HG03066 (cell line): Measurements from ENCODE around the gene ABI1.

Experiments
- ATAC-seq: cut with Tn5 transposase; IDR thresholded peaks from one replicate; pipeline ENCODE4 v1.9.1; 2021; ENCODE audit warnings: low read depth; ENCODE audit not compliant: unreplicated experiment

ABI1 gene

GRCh38 chr10:26725837-26726727 is 134.7 kb downstream of the ABI1 start:
- peak; percentile 67 for ATAC-seq

GRCh38 chr10:26723016-26723415 is 137.7 kb downstream of the ABI1 start:
- ATAC-seq, result no peak

GRCh38 chr10:26721561-26721960 is 139.2 kb downstream of the ABI1 start:
- no peak for ATAC-seq

- no peak for ATAC-seq
Measured at GRCh38 chr10:26717476-26717875, 143.3 kb downstream of the ABI1 start.

GRCh38 chr10:26715137-26715487 is 145.6 kb downstream of the ABI1 start:
- no peak for ATAC-seq

- ATAC-seq, result no peak
Measured at GRCh38 chr10:26714415-26715136, 146.2 kb downstream of the ABI1 start.

- no peak for ATAC-seq
Measured at GRCh38 chr10:26711324-26711723, 149.4 kb downstream of the ABI1 start.

GRCh38 chr10:26706936-26707335 is 153.8 kb downstream of the ABI1 start:
- ATAC-seq, result no peak

GRCh38 chr10:26706206-26706605 is 154.6 kb downstream of the ABI1 start:
- ATAC-seq, result no peak

- ATAC-seq, result no peak
Measured at GRCh38 chr10:26703974-26704373, 156.8 kb downstream of the ABI1 start.

- ATAC-seq, result no peak
Measured at GRCh38 chr10:26703096-26703495, 157.7 kb downstream of the ABI1 start.

GRCh38 chr10:26700884-26701630 is 159.7 kb downstream of the ABI1 start:
- ATAC-seq, result no peak

GRCh38 chr10:26699631-26700030 is 161.1 kb downstream of the ABI1 start:
- no peak for ATAC-seq

GRCh38 chr10:26698909-26699308 is 161.8 kb downstream of the ABI1 start:
- no peak for ATAC-seq

- ATAC-seq, result no peak
Measured at GRCh38 chr10:26697922-26698608, 162.7 kb downstream of the ABI1 start.

GRCh38 chr10:26697163-26697921 is 163.4 kb downstream of the ABI1 start, which contains the start of gene PDSS1:
PDSS1 (plus strand) TSS chr10:26697701; CDS start chr10:26697712, 11 bp downstream.
- peak; percentile 83 for ATAC-seq

GRCh38 chr10:26696786-26697162 is 164.0 kb downstream of the ABI1 start:
- ATAC-seq, result peak; percentile 4
